K562 (cell line): ENCODE measurements around the gene FTO. TPM values are rescaled to one million over a fixed set of nuclear protein-coding genes. Genes with fewer than 3 reads are reported as not detected.

Experiments
- ATAC-seq: fragments of 200-7000 bp; cut with Tn5 transposase; 3 replicates; pipeline ENCODE4 v1.9.1; 2020; ENCODE audit warnings: moderate library complexity
- BruUV-seq: library from RNA; stranded (reverse); fragments of 400-500 nt; replicated peaks from 2 replicates; lab custom pipeline; 2021; lab: Mats Ljungman, UMichigan
- CTCF ChIA-PET: fragments of 300-600 bp; formaldehyde crosslinking; extraction: SDS; loops from one replicate; lab custom pipeline; 2021; ENCODE audit warnings: low intra/inter-chr PET ratio; lab: Yijun Ruan, JAX
- POLR2A ChIA-PET: fragments of 300-600, 350-650 bp; sonication (Branson Sonifier 250); formaldehyde crosslinking; extraction: SDS; loops from one replicate; lab custom pipeline; 2021; ENCODE audit warnings: antibody characterized with exemption, inconsistent platforms; lab: Yijun Ruan, JAX
- DNase-seq, 4 experiments: peaks; one replicate each; pipeline versions ENCODE4 v3.0.0 to v3.0.0-alpha.2; 2011 to 2018; ENCODE audit warnings: low spot score in 3 of 4, mixed read lengths in 3 of 4; ENCODE audit errors: extremely low read depth in 1 of 4
- FAIRE-seq: peaks from 2 replicates; lab custom pipeline; 2011; peaks lifted over from hg19 to GRCh38; lab: Jason Lieb, UNC
- H2AFZ ChIP-seq: 2 replicates; pipeline ENCODE4 v1.6.0; 2011; ENCODE audit warnings: low read depth, low read length, control low read depth, inconsistent platforms
- H3K27ac ChIP-seq: fragments of 200-600 bp; 3 replicates; pipeline ENCODE4 v1.8.0; 2011; ENCODE audit warnings: low read depth, mild to moderate bottlenecking, control low read depth, inconsistent platforms, low read length, moderate library complexity, mixed read lengths; ENCODE audit errors: extremely low read depth
- H3K27me3 ChIP-seq, 2 experiments: fragments of 300-600 bp in 1 of 2; 2 replicates in 1 of 2; 3 replicates in 1 of 2; pipeline versions ENCODE4 v1.6.0 to v1.8.0; 2011; ENCODE audit warnings: inconsistent platforms in 2 of 2, low read length in 2 of 2, mild to moderate bottlenecking in 1 of 2, mixed read lengths in 1 of 2, moderate library complexity in 1 of 2; ENCODE audit not compliant: control insufficient read depth in 2 of 2, insufficient read depth in 2 of 2
- H3K36me3 ChIP-seq: fragments of 300-600 bp; 3 replicates; pipeline ENCODE4 v1.8.0; 2011; ENCODE audit warnings: mild to moderate bottlenecking, low read length, inconsistent platforms; ENCODE audit not compliant: control insufficient read depth, insufficient read depth
- H3K4me1 ChIP-seq, 2 experiments: fragments of 200-600 bp in 1 of 2; replicated peaks in 1 of 2; 2 replicates in 1 of 2; 3 replicates in 1 of 2; pipeline versions ENCODE4 v1.5.1 to v1.8.0; 2011; ENCODE audit warnings: inconsistent platforms in 2 of 2, low read length in 2 of 2, mild to moderate bottlenecking in 1 of 2, mixed read lengths in 1 of 2, moderate library complexity in 1 of 2; ENCODE audit not compliant: control insufficient read depth in 2 of 2, insufficient read depth in 2 of 2
- H3K4me2 ChIP-seq: 2 replicates; pipeline ENCODE4 v1.6.1; 2011; ENCODE audit warnings: low read length, control low read depth, inconsistent platforms, mixed read lengths; ENCODE audit not compliant: insufficient read depth
- H3K4me3 ChIP-seq: fragments of 200-600 bp; sonication (generic), shearing (Covaris generic); 2 replicates; pipeline ENCODE4 v1.5.1; 2016; ENCODE audit warnings: control low read depth, inconsistent platforms
- H3K79me2 ChIP-seq: fragments of 200-600 bp; 3 replicates; pipeline ENCODE4 v1.8.0; 2011; ENCODE audit warnings: low read length, inconsistent platforms; ENCODE audit not compliant: control insufficient read depth, insufficient read depth
- H3K9ac ChIP-seq, 2 experiments: 2 replicates each; pipeline versions ENCODE4 v1.6.0 to v1.6.1; 2011; ENCODE audit warnings: low read depth in 2 of 2, low read length in 2 of 2, control low read depth in 1 of 2, inconsistent platforms in 1 of 2, mild to moderate bottlenecking in 1 of 2, mixed read lengths in 1 of 2; ENCODE audit not compliant: insufficient read depth in 1 of 2
- H3K9me1 ChIP-seq: one replicate; pipeline ENCODE4 v1.6.0; 2011; ENCODE audit warnings: inconsistent platforms, mild to moderate bottlenecking, low read length, moderate library complexity; ENCODE audit not compliant: control insufficient read depth, insufficient read depth
- H3K9me3 ChIP-seq: replicated peaks from 2 replicates; pipeline ENCODE4 v1.5.1; 2011; ENCODE audit warnings: low read depth, low read length, inconsistent platforms; ENCODE audit not compliant: control insufficient read depth, insufficient read depth
- H4K20me1 ChIP-seq: replicated peaks from 2 replicates; pipeline ENCODE4 v1.6.1; 2011; ENCODE audit warnings: low read length, inconsistent platforms, mixed read lengths; ENCODE audit not compliant: control insufficient read depth, insufficient read depth
- CBX1 ChIP-seq: sonication (generic); IDR thresholded peaks from 2 replicates; pipeline ENCODE4 v1.6.1; 2016; ENCODE audit warnings: antibody characterized with exemption, low read depth, mild to moderate bottlenecking
- EHMT2 ChIP-seq: fragments of 450-650 bp; IDR thresholded peaks from 2 replicates; pipeline ENCODE4 v1.6.1; 2018; ENCODE audit warnings: antibody characterized with exemption
- GABPB1 ChIP-seq: sonication (generic); formaldehyde crosslinking; IDR thresholded peaks from 2 replicates; pipeline ENCODE4 v1.8.0; 2022; ENCODE audit warnings: mild to moderate bottlenecking, missing genetic modification reagents
- KHSRP ChIP-seq: fragments of 450-650 bp; IDR thresholded peaks from 2 replicates; pipeline ENCODE4 v1.6.1; 2017
- NELFE ChIP-seq: IDR thresholded peaks from 2 replicates; pipeline ENCODE4 v1.6.1; 2011; ENCODE audit warnings: mild to moderate bottlenecking; ENCODE audit not compliant: insufficient read depth, insufficient read length
- SIX5 ChIP-seq, 2 experiments: IDR thresholded peaks; 2 replicates each; pipeline ENCODE4 v1.6.1; 2011; ENCODE audit warnings: low read length in 2 of 2, borderline replicate concordance in 1 of 2, low read depth in 1 of 2, mild to moderate bottlenecking in 1 of 2, moderate library complexity in 1 of 2; ENCODE audit not compliant: insufficient read depth in 1 of 2
- SNIP1 ChIP-seq: fragments of 450-650 bp; IDR thresholded peaks from 2 replicates; pipeline ENCODE4 v1.7.1; 2017; ENCODE audit warnings: low read depth, mild to moderate bottlenecking
- WGBS: fragments of 100-300 bp; shearing (Covaris generic); methylation state at CpG from one replicate; pipeline ENCODE4 v1.1.6; 2016; ENCODE audit warnings: low coverage, mixed read lengths; ENCODE audit not compliant: insufficient coverage; ENCODE audit errors: missing lambda C conversion rate; 5-methylcytosine and 5-hydroxymethylcytosine counted together
- in situ Hi-C: fragments of 300-500 bp; cut with MboI; formaldehyde crosslinking; loops from 4 replicates; pipeline ENCODE4 v1.15.0; 2018; ENCODE audit warnings: inconsistent platforms, mixed read lengths
- intact Hi-C: fragments of 100-400 bp; cut with micrococcal nuclease; formaldehyde crosslinking; loops from 2 replicates; pipeline ENCODE4 v1.14.2; 2022
- polyA plus RNA-seq, 8 experiments: library from polyadenylated mRNA; depleted of rRNA in 4 of 8; stranded (reverse) in 5 of 8; unstranded in 3 of 8; fragments of >200 nt; fragmentation: Nextera tagmentation in 2 of 8; fragmentation: Illumina TruSeq in 1 of 8; extraction: Ambion mirVana in 2 of 8; extraction: Trizol in 1 of 8; gene quantifications; 2 replicates each; pipeline versions ENCODE4 v1.2.1 to v1.2.3, GENCODE V29; 2011 to 2014; ENCODE audit warnings: inconsistent platforms in 1 of 8, missing spikeins in 1 of 8
- total RNA-seq, 7 experiments: library from RNA; depleted of rRNA in 6 of 7; stranded (reverse); fragments of >200 nt in 6 of 7; fragmentation: Illumina TruSeq in 2 of 7; extraction: Trizol in 2 of 7; gene quantifications; 2 replicates each; pipeline versions ENCODE4 v1.2.1 to v1.2.3, GENCODE V29; 2011 to 2021; ENCODE audit warnings: low replicate concordance in 1 of 7
- TF ChIP-seq, protein P1 (sequence below): sonication (generic); formaldehyde crosslinking; IDR thresholded peaks from 2 replicates; pipeline ENCODE4 v1.4.0; 2020; ENCODE audit warnings: mild to moderate bottlenecking, missing genetic modification reagents
- TF ChIP-seq, protein P2 (sequence below): fragments of 250-450 bp; sonication (Bioruptor Pico); IDR thresholded peaks from 2 replicates; pipeline ENCODE4 v1.8.0; 2022; ENCODE audit warnings: moderate library complexity, mild to moderate bottlenecking, inconsistent platforms
- TF ChIP-seq, protein P3 (sequence below): fragments of 250-450 bp; sonication (Bioruptor Pico); IDR thresholded peaks from 2 replicates; pipeline ENCODE4 v1.5.0; 2021
- TF ChIP-seq, protein P4 (sequence below): fragments of 450-650 bp; IDR thresholded peaks from 2 replicates; pipeline ENCODE4 v1.7.1; 2018; ENCODE audit warnings: mild to moderate bottlenecking, low read depth; ENCODE audit not compliant: partially characterized antibody
- TF ChIP-seq, protein P5 (sequence below): fragments of 450-650 bp; formaldehyde crosslinking; IDR thresholded peaks from 2 replicates; pipeline ENCODE4 v1.4.0; 2022; ENCODE audit warnings: missing genetic modification characterization

The FTO gene
- total and polyA plus RNA-seq, 9 of the 15 experiments (the other 6 are each of a cell fraction or from before 2014, with no cell fraction given) = 11.3 to 27.7 (median 25.5) TPM

DNA sequence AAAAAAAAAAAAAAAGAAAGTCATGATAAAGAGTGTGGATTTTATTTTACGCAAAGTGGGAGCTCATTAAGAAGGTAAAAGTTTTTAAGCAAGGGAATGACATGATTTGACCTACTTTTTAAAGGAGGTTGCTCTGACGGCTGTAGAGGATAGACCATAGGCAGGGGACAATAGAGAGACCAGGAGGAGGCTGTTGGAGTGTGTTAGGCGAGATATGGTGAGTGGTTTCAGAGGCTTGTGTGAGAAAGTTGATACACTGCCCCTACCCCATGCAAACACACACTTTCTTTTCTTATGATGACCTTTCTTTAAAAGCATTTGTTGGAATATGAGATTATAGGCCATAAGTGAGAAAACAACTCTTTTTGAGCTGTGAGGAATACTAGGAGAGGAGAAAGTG is 82.0 kb downstream of the FTO start:
- Histone ChIP-seq H3K79me2 (no peaks in the 10 kb centered on the region), H3K27ac (no peak overlapping the region), H3K4me2 (no peak overlapping the region), H3K9ac (no peak overlapping the region), H4K20me1 (no peaks in the 10 kb centered on the region), H3K9me1 (no peaks in the 10 kb centered on the region), H3K4me3 (no peak overlapping the region), H3K27me3 (no peaks in the 10 kb centered on the region), H3K4me1 (no peaks in the 10 kb centered on the region), H2AFZ (no peak overlapping the region), H3K36me3 (no peaks in the 10 kb centered on the region), H3K9me3 (no peaks in the 10 kb centered on the region)
- CTCF ChIA-PET = no interaction called here
- no peak for FAIRE-seq
- BruUV-seq = no TSS peak
- ATAC-seq = no peak
- POLR2A ChIA-PET = no interaction called here
- DNase-seq = no peak
- intact Hi-C loops = no loop called here
- in situ Hi-C loops = no loop called here
- 33% methylated on average over 3 of the region's 3 CpGs for WGBS
- TF ChIP-seq, protein P1, sequence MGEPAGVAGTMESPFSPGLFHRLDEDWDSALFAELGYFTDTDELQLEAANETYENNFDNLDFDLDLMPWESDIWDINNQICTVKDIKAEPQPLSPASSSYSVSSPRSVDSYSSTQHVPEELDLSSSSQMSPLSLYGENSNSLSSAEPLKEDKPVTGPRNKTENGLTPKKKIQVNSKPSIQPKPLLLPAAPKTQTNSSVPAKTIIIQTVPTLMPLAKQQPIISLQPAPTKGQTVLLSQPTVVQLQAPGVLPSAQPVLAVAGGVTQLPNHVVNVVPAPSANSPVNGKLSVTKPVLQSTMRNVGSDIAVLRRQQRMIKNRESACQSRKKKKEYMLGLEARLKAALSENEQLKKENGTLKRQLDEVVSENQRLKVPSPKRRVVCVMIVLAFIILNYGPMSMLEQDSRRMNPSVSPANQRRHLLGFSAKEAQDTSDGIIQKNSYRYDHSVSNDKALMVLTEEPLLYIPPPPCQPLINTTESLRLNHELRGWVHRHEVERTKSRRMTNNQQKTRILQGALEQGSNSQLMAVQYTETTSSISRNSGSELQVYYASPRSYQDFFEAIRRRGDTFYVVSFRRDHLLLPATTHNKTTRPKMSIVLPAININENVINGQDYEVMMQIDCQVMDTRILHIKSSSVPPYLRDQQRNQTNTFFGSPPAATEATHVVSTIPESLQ (CRISPR knock-in tag) = no peak
- TF ChIP-seq, protein P2, sequence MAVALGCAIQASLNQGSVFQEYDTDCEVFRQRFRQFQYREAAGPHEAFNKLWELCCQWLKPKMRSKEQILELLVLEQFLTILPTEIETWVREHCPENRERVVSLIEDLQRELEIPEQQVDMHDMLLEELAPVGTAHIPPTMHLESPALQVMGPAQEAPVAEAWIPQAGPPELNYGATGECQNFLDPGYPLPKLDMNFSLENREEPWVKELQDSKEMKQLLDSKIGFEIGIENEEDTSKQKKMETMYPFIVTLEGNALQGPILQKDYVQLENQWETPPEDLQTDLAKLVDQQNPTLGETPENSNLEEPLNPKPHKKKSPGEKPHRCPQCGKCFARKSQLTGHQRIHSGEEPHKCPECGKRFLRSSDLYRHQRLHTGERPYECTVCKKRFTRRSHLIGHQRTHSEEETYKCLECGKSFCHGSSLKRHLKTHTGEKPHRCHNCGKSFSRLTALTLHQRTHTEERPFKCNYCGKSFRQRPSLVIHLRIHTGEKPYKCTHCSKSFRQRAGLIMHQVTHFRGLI (CRISPR knock-in tag) = no peak
- TF ChIP-seq, protein P3, sequence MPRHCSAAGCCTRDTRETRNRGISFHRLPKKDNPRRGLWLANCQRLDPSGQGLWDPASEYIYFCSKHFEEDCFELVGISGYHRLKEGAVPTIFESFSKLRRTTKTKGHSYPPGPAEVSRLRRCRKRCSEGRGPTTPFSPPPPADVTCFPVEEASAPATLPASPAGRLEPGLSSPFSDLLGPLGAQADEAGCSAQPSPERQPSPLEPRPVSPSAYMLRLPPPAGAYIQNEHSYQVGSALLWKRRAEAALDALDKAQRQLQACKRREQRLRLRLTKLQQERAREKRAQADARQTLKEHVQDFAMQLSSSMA (CRISPR knock-in tag) = no peak
- TF ChIP-seq, protein P4, sequence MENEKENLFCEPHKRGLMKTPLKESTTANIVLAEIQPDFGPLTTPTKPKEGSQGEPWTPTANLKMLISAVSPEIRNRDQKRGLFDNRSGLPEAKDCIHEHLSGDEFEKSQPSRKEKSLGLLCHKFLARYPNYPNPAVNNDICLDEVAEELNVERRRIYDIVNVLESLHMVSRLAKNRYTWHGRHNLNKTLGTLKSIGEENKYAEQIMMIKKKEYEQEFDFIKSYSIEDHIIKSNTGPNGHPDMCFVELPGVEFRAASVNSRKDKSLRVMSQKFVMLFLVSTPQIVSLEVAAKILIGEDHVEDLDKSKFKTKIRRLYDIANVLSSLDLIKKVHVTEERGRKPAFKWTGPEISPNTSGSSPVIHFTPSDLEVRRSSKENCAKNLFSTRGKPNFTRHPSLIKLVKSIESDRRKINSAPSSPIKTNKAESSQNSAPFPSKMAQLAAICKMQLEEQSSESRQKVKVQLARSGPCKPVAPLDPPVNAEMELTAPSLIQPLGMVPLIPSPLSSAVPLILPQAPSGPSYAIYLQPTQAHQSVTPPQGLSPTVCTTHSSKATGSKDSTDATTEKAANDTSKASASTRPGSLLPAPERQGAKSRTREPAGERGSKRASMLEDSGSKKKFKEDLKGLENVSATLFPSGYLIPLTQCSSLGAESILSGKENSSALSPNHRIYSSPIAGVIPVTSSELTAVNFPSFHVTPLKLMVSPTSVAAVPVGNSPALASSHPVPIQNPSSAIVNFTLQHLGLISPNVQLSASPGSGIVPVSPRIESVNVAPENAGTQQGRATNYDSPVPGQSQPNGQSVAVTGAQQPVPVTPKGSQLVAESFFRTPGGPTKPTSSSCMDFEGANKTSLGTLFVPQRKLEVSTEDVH = no peak
- TF ChIP-seq CBX1 = no peak
- TF ChIP-seq SIX5 (IDR thresholded peaks at IDR 0.05; ENCODE audit: borderline replicate concordance in 1 of 2, insufficient read depth in 1 of 2, low read depth in 1 of 2, low read length in 2 of 2) = no peak
- TF ChIP-seq KHSRP = no peak
- no peak for TF ChIP-seq GABPB1
- TF ChIP-seq NELFE = no peak
- TF ChIP-seq SNIP1 = no peak
- TF ChIP-seq, protein P5, sequence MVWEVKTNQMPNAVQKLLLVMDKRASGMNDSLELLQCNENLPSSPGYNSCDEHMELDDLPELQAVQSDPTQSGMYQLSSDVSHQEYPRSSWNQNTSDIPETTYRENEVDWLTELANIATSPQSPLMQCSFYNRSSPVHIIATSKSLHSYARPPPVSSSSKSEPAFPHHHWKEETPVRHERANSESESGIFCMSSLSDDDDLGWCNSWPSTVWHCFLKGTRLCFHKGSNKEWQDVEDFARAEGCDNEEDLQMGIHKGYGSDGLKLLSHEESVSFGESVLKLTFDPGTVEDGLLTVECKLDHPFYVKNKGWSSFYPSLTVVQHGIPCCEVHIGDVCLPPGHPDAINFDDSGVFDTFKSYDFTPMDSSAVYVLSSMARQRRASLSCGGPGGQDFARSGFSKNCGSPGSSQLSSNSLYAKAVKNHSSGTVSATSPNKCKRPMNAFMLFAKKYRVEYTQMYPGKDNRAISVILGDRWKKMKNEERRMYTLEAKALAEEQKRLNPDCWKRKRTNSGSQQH (CRISPR knock-in tag) = no peak
- TF ChIP-seq EHMT2 = no peak
